ENCODE data around the gene KNTC1.

Gene KNTC1

GRCh38 chr12:122528582-122528981, 1.5 kb downstream of the KNTC1 start:
- Histone ChIP-seq H3K4me3 (ENCODE audit: low read length, poor library complexity, severe bottlenecking) (peak overlapping the region; percentile 100), H3K9ac (ENCODE audit: low read depth, low read length, poor library complexity, severe bottlenecking) (peak overlapping the region; percentile 94), H4K20me1 (ENCODE audit: insufficient read depth, low read length, poor library complexity, severe bottlenecking) (peaks cover 38% of the 10 kb centered on the region), H3K36me3 (ENCODE audit: insufficient read depth, low read length) (peaks cover 16% of the 10 kb centered on the region), H2AFZ (ENCODE audit: low read length) (no peak overlapping the region), H3F3A (ENCODE audit: low read depth) (no peaks in the 10 kb centered on the region), H3K4me2 (ENCODE audit: low read depth, low read length, poor library complexity, severe bottlenecking) (peak overlapping the region; percentile 88), H3K9me3 (ENCODE audit: insufficient read depth, low read depth, low read length) (no peaks in the 10 kb centered on the region), H3K27me3 (ENCODE audit: insufficient read depth, low read length, poor library complexity, severe bottlenecking) (peaks cover 4% of the 10 kb centered on the region), H3K79me2 (ENCODE audit: insufficient read depth, low read length) (peaks cover 93% of the 10 kb centered on the region), H3K9me2 (replicated peaks; ENCODE audit: low read depth, low read length) (no peaks in the 10 kb centered on the region), H3K4me1 (ENCODE audit: insufficient read depth, low read length, poor library complexity, severe bottlenecking) (peaks cover 36% of the 10 kb centered on the region)
- TF ChIP-seq CTCF (conservative IDR thresholded peaks at IDR 0.05; ENCODE audit: low read length): no peak
- no peak for TF ChIP-seq EZH2phosphoT487 (IDR thresholded peaks at IDR 0.05; ENCODE audit: borderline replicate concordance)

DNA sequence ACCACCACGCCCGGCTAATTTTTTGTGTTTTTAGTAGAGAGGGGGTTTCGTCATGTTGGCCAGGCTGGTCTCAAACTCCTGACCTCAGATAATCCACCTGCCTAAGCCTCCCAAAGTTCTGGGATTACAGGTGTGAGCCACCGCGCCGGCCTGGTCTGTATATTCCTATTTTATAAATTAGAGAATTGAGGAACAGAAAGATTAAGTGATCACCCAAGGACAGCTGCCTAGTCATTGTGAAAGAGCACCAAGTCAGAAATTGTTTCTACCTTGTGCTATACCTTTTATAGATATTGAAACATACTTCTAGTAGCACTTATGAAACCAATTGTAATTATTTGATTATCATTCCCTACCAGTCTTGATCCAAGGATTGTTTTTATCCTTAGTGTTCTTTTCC, 1.9 kb downstream of the KNTC1 start:
- peak overlapping the region; percentile 94 for H3K9ac ChIP-seq (ENCODE audit: low read depth, low read length, poor library complexity, severe bottlenecking)

DNA sequence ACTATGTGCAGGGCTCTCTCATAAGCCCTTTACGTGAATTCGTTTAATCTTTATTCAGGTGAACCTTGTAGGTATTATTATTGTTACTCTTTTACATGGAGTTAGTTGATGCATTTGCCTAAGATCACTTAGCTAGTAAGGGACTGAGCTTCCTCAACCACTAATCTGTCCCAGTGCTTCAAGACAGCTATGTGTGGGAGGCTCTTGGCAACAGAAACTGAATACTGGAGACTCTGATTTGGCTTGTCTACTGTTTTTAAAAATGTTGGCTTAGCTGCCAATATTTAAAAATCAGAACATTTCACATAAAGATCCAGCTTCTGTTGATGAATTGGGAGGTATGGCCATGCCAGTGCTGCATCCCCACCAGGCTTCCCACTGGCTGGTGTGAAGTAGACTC, 6.8 kb downstream of the KNTC1 start:
- H3K9me2 ChIP-seq (replicated peaks; ENCODE audit: low read depth, low read length): no peaks in the 10 kb centered on the region
- H2AFZ ChIP-seq (ENCODE audit: low read length): no peak overlapping the region
- no peaks in the 10 kb centered on the region for H3K27me3 ChIP-seq (ENCODE audit: insufficient read depth, low read length, poor library complexity, severe bottlenecking)
- H4K20me1 ChIP-seq (ENCODE audit: insufficient read depth, low read length, poor library complexity, severe bottlenecking): peaks cover 21% of the 10 kb centered on the region
- H3K79me2 ChIP-seq (ENCODE audit: insufficient read depth, low read length): peaks cover 52% of the 10 kb centered on the region
- no peak overlapping the region for H3K4me2 ChIP-seq (ENCODE audit: low read depth, low read length, poor library complexity, severe bottlenecking)
- no peaks in the 10 kb centered on the region for H3K9me3 ChIP-seq (ENCODE audit: insufficient read depth, low read depth, low read length)
- peaks cover 47% of the 10 kb centered on the region; the same call in 1 of the 2 replicates for H3K36me3 ChIP-seq (ENCODE audit: insufficient read depth, low read length)
- H3K4me1 ChIP-seq (ENCODE audit: insufficient read depth, low read length, poor library complexity, severe bottlenecking): peaks cover 13% of the 10 kb centered on the region
- TF ChIP-seq EZH2phosphoT487 (IDR thresholded peaks at IDR 0.05; ENCODE audit: borderline replicate concordance) (no peak), CTCF (conservative IDR thresholded peaks at IDR 0.05; ENCODE audit: low read length) (no peak)
- no peak overlapping the region for H3K9ac ChIP-seq (ENCODE audit: low read depth, low read length, poor library complexity, severe bottlenecking)
- no peaks in the 10 kb centered on the region; the same call in 1 of the 2 replicates for H3F3A ChIP-seq (ENCODE audit: low read depth)
- no peak overlapping the region for H3K4me3 ChIP-seq (ENCODE audit: low read length, poor library complexity, severe bottlenecking)

More for the DNA sequence above, 1.9 kb downstream of the KNTC1 start:
- Histone ChIP-seq H3K9me3 (ENCODE audit: insufficient read depth, low read depth, low read length) (no peaks in the 10 kb centered on the region), H3K9me2 (replicated peaks; ENCODE audit: low read depth, low read length) (no peaks in the 10 kb centered on the region), H3K79me2 (ENCODE audit: insufficient read depth, low read length) (peaks cover 93% of the 10 kb centered on the region), H4K20me1 (ENCODE audit: insufficient read depth, low read length, poor library complexity, severe bottlenecking) (peaks cover 35% of the 10 kb centered on the region), H3K4me1 (ENCODE audit: insufficient read depth, low read length, poor library complexity, severe bottlenecking) (peaks cover 32% of the 10 kb centered on the region), H3K4me2 (ENCODE audit: low read depth, low read length, poor library complexity, severe bottlenecking) (peak overlapping the region; percentile 88), H3F3A (ENCODE audit: low read depth) (no peaks in the 10 kb centered on the region), H2AFZ (ENCODE audit: low read length) (no peak overlapping the region), H3K36me3 (ENCODE audit: insufficient read depth, low read length) (peaks cover 16% of the 10 kb centered on the region), H3K27me3 (ENCODE audit: insufficient read depth, low read length, poor library complexity, severe bottlenecking) (peaks cover 4% of the 10 kb centered on the region), H3K4me3 (ENCODE audit: low read length, poor library complexity, severe bottlenecking) (peak overlapping the region; percentile 100)
- TF ChIP-seq CTCF (conservative IDR thresholded peaks at IDR 0.05; ENCODE audit: low read length) (no peak), EZH2phosphoT487 (IDR thresholded peaks at IDR 0.05; ENCODE audit: borderline replicate concordance) (no peak)
